Neural cell (in vitro differentiated cells): ENCODE results near the gene BMP7. TPM values are rescaled to one million over a fixed set of nuclear protein-coding genes. Genes with fewer than 3 reads are reported as not detected.

Source experiments
- polyA plus RNA-seq: library from polyadenylated mRNA; depleted of rRNA; stranded (reverse); fragments of >200 nt; gene quantifications from 2 replicates; pipeline ENCODE4 v1.2.3, GENCODE V29; 2014
- small RNA-seq, 3 experiments: library from RNA; depleted of rRNA; stranded (forward); fragments of <200 nt; gene quantifications; one replicate each; pipeline ENCODE3, GENCODE V24; 2012

The BMP7 gene
- polyA plus RNA-seq, 1 donor from 2014 or later: 3.6 TPM

Small RNA genes lying within 50 kb of the gene (small RNA-seq; reads per million reads assigned to genes)
- 0 to 1.2 (median 0) reads per million in 3 experiments for gene RF00019

Other genes starting within 250 kb of the BMP7 start
- not detected in 2 replicates for gene SPO11, start 63.2 kb upstream of the BMP7 start, polyA plus RNA-seq
- gene RAE1, start 84.6 kb upstream of the BMP7 start, polyA plus RNA-seq: 134 and 136 TPM in 2 replicates
- 19.0 and 21.5 TPM in 2 replicates for gene RBM38, start 124.8 kb upstream of the BMP7 start, polyA plus RNA-seq